ENCODE measurements around the gene ESYT1.
A peak's percentile ranks its signal among the peaks of the same experiment; 100 is the strongest.

The ESYT1 gene

GRCh38 chr12:56129206-56129941, 1.3 kb downstream of the ESYT1 start:
- peak; percentile 42 for DNase-seq (ENCODE audit: low read depth)

GRCh38 chr12:56129942-56130495, 2.0 kb downstream of the ESYT1 start:
- no peak for DNase-seq (ENCODE audit: low read depth)

- no peak for DNase-seq (ENCODE audit: low read depth)
Observed at GRCh38 chr12:56130876-56131275, 2.8 kb downstream of the ESYT1 start.

GRCh38 chr12:56134897-56135296, 6.8 kb downstream of the ESYT1 start:
- no peak for DNase-seq (ENCODE audit: low read depth)

- DNase-seq (ENCODE audit: low read depth), result no peak
Observed at GRCh38 chr12:56137853-56138571, 9.9 kb downstream of the ESYT1 start.

- DNase-seq (ENCODE audit: low read depth), result no peak
Observed at GRCh38 chr12:56141946-56142784, 14.1 kb downstream of the ESYT1 start.

GRCh38 chr12:56143217-56143616, 15.2 kb downstream of the ESYT1 start:
- DNase-seq (ENCODE audit: low read depth), result no peak

- DNase-seq (ENCODE audit: low read depth), result no peak
Observed at GRCh38 chr12:56143870-56144269, 15.8 kb downstream of the ESYT1 start.

GRCh38 chr12:56145217-56145616, 17.1 kb downstream of the ESYT1 start:
- DNase-seq (ENCODE audit: low read depth), result no peak

- no peak for DNase-seq (ENCODE audit: low read depth)
Observed at GRCh38 chr12:56146492-56147460, 18.7 kb downstream of the ESYT1 start.

- no peak for DNase-seq (ENCODE audit: low read depth)
Observed at GRCh38 chr12:56150563-56150962, 22.5 kb downstream of the ESYT1 start.

- peak; percentile 51 for DNase-seq (ENCODE audit: low read depth)
Observed at GRCh38 chr12:56151672-56152131, 23.6 kb downstream of the ESYT1 start.

GRCh38 chr12:56152132-56152755, 24.2 kb downstream of the ESYT1 start, which contains the start of gene MYL6B:
MYL6B (plus strand) TSS chr12:56152587; CDS start chr12:56153919, 1,332 bp downstream.
- peak; percentile 89 for DNase-seq (ENCODE audit: low read depth)

- DNase-seq (ENCODE audit: low read depth), result no peak
Observed at GRCh38 chr12:56152756-56153677, 24.9 kb downstream of the ESYT1 start.

- no peak for DNase-seq (ENCODE audit: low read depth)
Observed at GRCh38 chr12:56153678-56154065, 25.6 kb downstream of the ESYT1 start.

- no peak for DNase-seq (ENCODE audit: low read depth)
Observed at GRCh38 chr12:56154246-56154771, 26.2 kb downstream of the ESYT1 start.

GRCh38 chr12:56154818-56155217, 26.8 kb downstream of the ESYT1 start:
- DNase-seq (ENCODE audit: low read depth), result no peak

- no peak for DNase-seq (ENCODE audit: low read depth)
Observed at GRCh38 chr12:56155256-56155845, 27.3 kb downstream of the ESYT1 start.
